Suprapubic skin (tissue), 4 donors: Measurements from ENCODE around the gene ASS1. TPM values are rescaled to one million over a fixed set of nuclear protein-coding genes. Genes with fewer than 3 reads are reported as not detected.
A peak's percentile ranks its signal among the peaks of the same experiment; 100 is the strongest.

Source experiments
- DNase-seq, 2 donors: peaks; one replicate each; pipeline ENCODE4 v3.0.0-alpha.2; 2019; ENCODE audit warnings: low spot score in 2 of 2
- H3K27ac ChIP-seq: fragments of 200-600 bp; sonication (generic); one replicate; pipeline ENCODE4 v1.5.1; 2019
- H3K27me3 ChIP-seq: fragments of 200-600 bp; sonication (generic); one replicate; pipeline ENCODE4 v1.5.1; 2019
- H3K36me3 ChIP-seq: fragments of 200-600 bp; sonication (generic); one replicate; pipeline ENCODE4 v1.5.1; 2019
- H3K4me1 ChIP-seq: fragments of 200-600 bp; sonication (generic); one replicate; pipeline ENCODE4 v1.5.1; 2019
- H3K4me3 ChIP-seq: fragments of 200-600 bp; sonication (generic); one replicate; pipeline ENCODE4 v1.5.1; 2019; ENCODE audit warnings: mild to moderate bottlenecking
- H3K9me3 ChIP-seq: fragments of 200-600 bp; sonication (generic); one replicate; pipeline ENCODE4 v1.5.1; 2019
- EP300 ChIP-seq: sonication (generic); formaldehyde crosslinking; IDR thresholded peaks from one replicate; pipeline ENCODE4 v1.6.1; 2017; ENCODE audit warnings: antibody characterized with exemption
- POLR2A ChIP-seq, 2 donors: fragments of 450-650 bp; IDR thresholded peaks; one replicate each; pipeline ENCODE4 v1.6.1; 2017; ENCODE audit warnings: antibody characterized with exemption in 2 of 2, mild to moderate bottlenecking in 2 of 2, moderate library complexity in 2 of 2
- POLR2AphosphoS5 ChIP-seq, 3 donors: sonication (generic); formaldehyde crosslinking; IDR thresholded peaks; one replicate each; pipeline ENCODE4 v1.6.1; 2017; ENCODE audit warnings: antibody characterized with exemption in 3 of 3
- WGBS: methylation state at CpG from one replicate; pipeline ENCODE4 v1.1.5; 2018; 5-methylcytosine and 5-hydroxymethylcytosine counted together
- total RNA-seq, 4 donors: library from RNA; depleted of rRNA; stranded (reverse); fragments of >200 nt; gene quantifications; one replicate each; pipeline ENCODE4 v1.1.0, GENCODE V29; 2016
- TF ChIP-seq, protein P1 (sequence below), 2 donors: fragments of 200-600 bp in 1 of 2; fragments of 450-650 bp in 1 of 2; sonication (generic) in 1 of 2; IDR thresholded peaks; one replicate each; pipeline ENCODE4 v1.5.1; 2016 to 2019; ENCODE audit warnings: antibody characterized with exemption in 2 of 2, mild to moderate bottlenecking in 1 of 2, moderate library complexity in 1 of 2

The ASS1 gene
- total RNA-seq, 4 donors from 2014 or later, result 107 to 225 (median 163) TPM

- TF ChIP-seq, protein P1, sequence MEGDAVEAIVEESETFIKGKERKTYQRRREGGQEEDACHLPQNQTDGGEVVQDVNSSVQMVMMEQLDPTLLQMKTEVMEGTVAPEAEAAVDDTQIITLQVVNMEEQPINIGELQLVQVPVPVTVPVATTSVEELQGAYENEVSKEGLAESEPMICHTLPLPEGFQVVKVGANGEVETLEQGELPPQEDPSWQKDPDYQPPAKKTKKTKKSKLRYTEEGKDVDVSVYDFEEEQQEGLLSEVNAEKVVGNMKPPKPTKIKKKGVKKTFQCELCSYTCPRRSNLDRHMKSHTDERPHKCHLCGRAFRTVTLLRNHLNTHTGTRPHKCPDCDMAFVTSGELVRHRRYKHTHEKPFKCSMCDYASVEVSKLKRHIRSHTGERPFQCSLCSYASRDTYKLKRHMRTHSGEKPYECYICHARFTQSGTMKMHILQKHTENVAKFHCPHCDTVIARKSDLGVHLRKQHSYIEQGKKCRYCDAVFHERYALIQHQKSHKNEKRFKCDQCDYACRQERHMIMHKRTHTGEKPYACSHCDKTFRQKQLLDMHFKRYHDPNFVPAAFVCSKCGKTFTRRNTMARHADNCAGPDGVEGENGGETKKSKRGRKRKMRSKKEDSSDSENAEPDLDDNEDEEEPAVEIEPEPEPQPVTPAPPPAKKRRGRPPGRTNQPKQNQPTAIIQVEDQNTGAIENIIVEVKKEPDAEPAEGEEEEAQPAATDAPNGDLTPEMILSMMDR (IDR thresholded peaks at IDR 0.05), result no peak
- TF ChIP-seq POLR2AphosphoS5 (IDR thresholded peaks at IDR 0.05) (no peak), EP300 (no peak), POLR2A (IDR thresholded peaks at IDR 0.05) (no peak)
- Histone ChIP-seq H3K36me3 (peaks cover 7% of the 10 kb centered on the region), H3K9me3 (no peaks in the 10 kb centered on the region), H3K4me1 (peaks cover 30% of the 10 kb centered on the region), H3K27me3 (no peaks in the 10 kb centered on the region), H3K4me3 (no peak overlapping the region), H3K27ac (no peak overlapping the region)
- DNase-seq, result no peak
- 92% methylated on average over 10 of the region's 10 CpGs for WGBS
Observed at GRCh38 chr9:130454096-130454811, 9.5 kb downstream of the ASS1 start.

GRCh38 chr9:130454812-130455325 lies 10.1 kb downstream of the ASS1 start:
- Histone ChIP-seq H3K27me3 (no peaks in the 10 kb centered on the region), H3K27ac (no peak overlapping the region), H3K4me1 (peaks cover 26% of the 10 kb centered on the region), H3K4me3 (no peak overlapping the region), H3K9me3 (no peaks in the 10 kb centered on the region), H3K36me3 (peaks cover 7% of the 10 kb centered on the region)
- 68% methylated on average over 3 of the region's 3 CpGs for WGBS
- TF ChIP-seq, protein P1 (IDR thresholded peaks at IDR 0.05), result peak in 1 of 2 donors; percentile 10
- TF ChIP-seq POLR2AphosphoS5 (IDR thresholded peaks at IDR 0.05) (no peak), POLR2A (IDR thresholded peaks at IDR 0.05) (no peak), EP300 (no peak)
- no peak for DNase-seq

- 88% methylated on average over 23 of the region's 23 CpGs for WGBS
- TF ChIP-seq POLR2AphosphoS5 (IDR thresholded peaks at IDR 0.05), result no peak
- TF ChIP-seq POLR2A (IDR thresholded peaks at IDR 0.05), result no peak
- TF ChIP-seq EP300, result no peak
- TF ChIP-seq, protein P1 (IDR thresholded peaks at IDR 0.05), result no peak
- Histone ChIP-seq H3K4me3 (no peak overlapping the region), H3K27ac (no peak overlapping the region), H3K4me1 (no peaks in the 10 kb centered on the region), H3K36me3 (peaks cover 7% of the 10 kb centered on the region), H3K9me3 (no peaks in the 10 kb centered on the region), H3K27me3 (peaks cover 7% of the 10 kb centered on the region)
- no peak for DNase-seq
Observed at GRCh38 chr9:130458027-130458803, 13.5 kb downstream of the ASS1 start.

- Histone ChIP-seq H3K27ac (no peak overlapping the region), H3K36me3 (peaks cover 9% of the 10 kb centered on the region), H3K4me1 (no peaks in the 10 kb centered on the region), H3K27me3 (peaks cover 7% of the 10 kb centered on the region), H3K4me3 (no peak overlapping the region), H3K9me3 (no peaks in the 10 kb centered on the region)
- no peak for TF ChIP-seq POLR2A (IDR thresholded peaks at IDR 0.05)
- TF ChIP-seq EP300, result no peak
- 100% methylated on average over 1 of the region's 5 CpGs for WGBS
- no peak for DNase-seq
Observed at GRCh38 chr9:130458804-130459067, 14.0 kb downstream of the ASS1 start.

DNA sequence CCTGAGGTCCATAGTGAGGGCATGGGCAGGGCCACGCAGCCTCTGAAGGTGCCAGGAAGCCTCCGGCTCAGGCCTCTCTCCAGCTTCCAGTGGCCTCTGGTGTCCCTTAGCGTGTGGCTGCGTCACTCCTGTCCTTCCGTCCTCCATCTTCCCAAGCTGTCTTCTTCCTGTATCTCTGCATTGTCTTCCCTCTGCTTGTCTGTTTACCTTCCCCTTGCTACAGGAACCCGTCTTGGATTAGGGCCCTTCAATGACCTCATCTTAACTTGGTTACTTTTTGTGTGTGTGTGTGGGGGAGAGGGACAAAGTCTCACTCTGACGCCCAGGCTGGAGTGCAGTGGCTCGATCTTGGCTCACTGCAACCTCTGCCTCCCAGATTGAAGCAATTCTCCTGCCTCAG lies 14.4 kb downstream of the ASS1 start:
- Histone ChIP-seq H3K9me3 (no peaks in the 10 kb centered on the region), H3K27me3 (peaks cover 7% of the 10 kb centered on the region), H3K27ac (no peak overlapping the region), H3K36me3 (peaks cover 13% of the 10 kb centered on the region), H3K4me1 (no peaks in the 10 kb centered on the region), H3K4me3 (no peak overlapping the region)
- WGBS, result 88% methylated on average over 8 of the region's 8 CpGs
- DNase-seq, result no peak
- TF ChIP-seq POLR2A (IDR thresholded peaks at IDR 0.05) (no peak), POLR2AphosphoS5 (IDR thresholded peaks at IDR 0.05) (no peak), EP300 (no peak)
- TF ChIP-seq, protein P1 (IDR thresholded peaks at IDR 0.05), result no peak
